Stimulated activated CD4-positive, alpha-beta T cell treated with anti-CD3 and anti-CD28 coated beads, Interleukin-1b, Interleukin-23, amount 100 ng/mL, for 24 hours (primary cell): ENCODE measurements around the gene CLIC3.
"Not testable (repeated sequence)": the region's sequence is repeated elsewhere in the genome, so short reads cannot be mapped to it uniquely, and the experiment has no call there.

ENCODE experiments used
- DNase-seq, 4 experiments: peaks; one replicate each; pipeline ENCODE4 v3.0.0-alpha.2; 2020; ENCODE audit warnings: low read depth in 4 of 4, low spot score in 1 of 4

Gene CLIC3

DNA sequence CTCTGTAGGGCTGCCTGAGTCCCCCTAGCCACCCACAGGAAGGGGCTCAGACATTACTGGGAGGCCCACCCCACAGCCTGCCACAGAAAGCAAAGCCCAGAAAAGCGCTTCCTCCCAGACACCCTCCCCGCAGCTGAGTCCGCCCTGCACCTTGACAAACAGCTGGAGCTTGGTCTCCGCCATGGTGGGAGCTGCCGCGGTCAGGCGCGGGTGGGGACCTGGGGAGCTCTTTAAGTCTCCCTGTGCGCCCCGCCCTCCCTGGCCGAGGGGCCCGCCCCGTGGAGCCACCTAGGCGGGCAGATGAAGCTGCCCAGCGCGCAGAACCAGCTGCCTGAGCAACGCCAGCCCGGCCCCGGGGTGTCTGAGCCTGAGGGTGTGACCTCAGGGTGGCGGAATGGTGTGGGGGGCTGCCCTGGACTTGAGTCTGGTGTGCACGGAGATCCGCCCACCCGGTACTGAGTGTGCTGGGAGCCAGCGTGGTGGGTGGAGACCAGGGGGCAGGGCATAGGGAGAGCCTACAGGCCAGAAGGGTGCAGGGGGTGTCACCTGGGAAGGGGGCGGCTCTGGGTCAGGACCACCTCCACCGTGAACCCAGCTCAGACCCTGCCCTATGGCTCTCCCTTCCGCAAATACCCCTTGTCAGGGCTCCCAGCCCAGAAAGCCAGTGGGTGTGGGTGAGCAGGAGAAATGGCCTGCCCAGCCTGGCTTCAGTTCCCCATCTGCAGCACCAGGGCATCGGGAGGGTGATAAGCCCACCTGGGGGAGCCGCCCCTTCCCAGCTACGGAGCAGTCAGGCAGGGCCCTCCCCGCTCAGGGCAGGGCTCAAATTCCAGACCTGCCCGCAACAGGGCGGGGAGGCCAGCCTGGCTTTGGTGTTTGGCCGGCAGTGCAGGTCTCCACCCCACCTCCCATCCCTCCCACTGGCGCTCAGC lies at the start of gene CLIC3:
Gene CLIC3, minus strand, starts transcription at position 208 of the 932 bp plus-strand sequence. Its CDS starts 25 bp downstream, at position 183.
- no peak for DNase-seq

- DNase-seq, result no peak
These were observed 49.1 kb upstream of the CLIC3 start for GRCh38 chr9:137045294-137046087.

DNA sequence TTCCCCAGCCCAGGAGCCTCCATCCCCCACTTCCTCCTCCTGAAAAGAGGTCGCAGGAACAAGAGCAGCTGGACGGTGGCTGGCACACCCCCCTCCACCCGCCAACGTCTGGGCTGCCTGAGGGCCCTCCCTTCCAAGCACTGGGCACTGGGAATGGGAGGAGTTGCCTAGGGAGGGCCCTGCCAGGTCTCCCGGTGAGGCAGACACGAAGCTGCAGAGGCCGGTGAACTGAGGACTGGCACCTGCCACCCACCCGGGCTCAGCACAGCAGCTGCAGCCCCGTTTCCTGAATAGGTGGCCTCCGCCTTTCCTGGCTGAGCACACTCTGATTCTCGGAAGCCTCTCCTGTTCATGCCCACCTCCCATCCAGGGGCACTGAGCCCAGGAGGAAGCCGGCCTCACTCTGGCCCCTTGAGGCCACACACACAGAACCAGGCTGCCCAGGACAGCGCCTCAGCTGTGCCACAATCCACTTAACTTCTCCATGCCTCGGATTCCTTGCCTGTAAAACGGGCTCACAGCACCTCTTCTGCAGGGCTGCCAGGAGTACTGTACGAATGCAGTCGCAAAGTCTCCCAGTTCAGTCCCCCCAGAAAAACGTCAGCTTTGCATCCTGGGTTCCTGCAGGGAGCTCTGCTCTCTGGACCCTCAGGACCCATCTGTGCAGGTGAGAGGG lies 48.3 kb upstream of the CLIC3 start:
- DNase-seq, result no peak

- DNase-seq, result no peak
These were observed 47.7 kb upstream of the CLIC3 start for GRCh38 chr9:137044037-137044436.

GRCh38 chr9:137042751-137043727 lies 46.7 kb upstream of the CLIC3 start:
- no peak for DNase-seq

- DNase-seq, result no peak
These were observed 44.8 kb upstream of the CLIC3 start for GRCh38 chr9:137041124-137041523.

DNA sequence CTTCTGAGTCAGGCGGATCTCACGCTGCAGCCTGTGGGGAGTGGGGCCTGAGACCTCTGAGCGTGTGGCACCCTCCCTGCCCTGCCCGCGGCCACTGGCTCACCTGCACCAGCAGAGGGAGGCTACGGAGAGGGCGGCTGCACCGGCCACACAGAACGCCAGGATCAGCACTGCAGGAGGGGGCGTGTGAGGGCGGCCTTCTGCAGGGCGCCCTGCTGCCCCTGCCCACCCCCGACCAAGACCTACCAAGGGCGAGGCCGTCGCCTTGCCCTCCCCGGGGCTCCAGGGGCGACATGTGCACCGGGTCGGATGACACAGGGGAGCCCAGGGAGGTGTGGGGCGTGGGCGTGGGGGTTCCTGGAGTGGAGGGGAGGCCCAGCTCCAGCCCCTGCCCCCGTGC lies 44.2 kb upstream of the CLIC3 start:
- no peak for DNase-seq

GRCh38 chr9:137039611-137040366 lies 43.4 kb upstream of the CLIC3 start:
- DNase-seq, result no peak

DNA sequence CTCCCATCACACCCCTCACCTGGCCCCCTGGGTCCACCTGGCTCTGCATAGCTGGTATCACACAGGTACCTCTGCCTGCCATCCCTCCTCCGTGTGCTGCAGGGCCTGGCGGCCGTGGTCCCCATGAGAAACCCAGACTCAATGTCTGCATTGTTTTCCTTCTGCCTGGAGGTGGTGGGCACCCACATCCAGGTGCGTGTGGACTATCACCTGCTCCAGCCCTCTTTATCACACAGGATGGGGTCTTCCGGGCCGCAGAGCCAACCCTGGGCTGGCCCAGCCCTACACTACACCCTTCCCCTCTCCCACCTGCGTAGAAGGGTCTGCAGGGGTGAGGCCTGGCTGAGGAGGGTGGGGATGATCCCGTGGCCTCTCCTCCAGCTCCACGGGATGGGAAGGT lies 42.5 kb upstream of the CLIC3 start:
- no peak for DNase-seq

DNA sequence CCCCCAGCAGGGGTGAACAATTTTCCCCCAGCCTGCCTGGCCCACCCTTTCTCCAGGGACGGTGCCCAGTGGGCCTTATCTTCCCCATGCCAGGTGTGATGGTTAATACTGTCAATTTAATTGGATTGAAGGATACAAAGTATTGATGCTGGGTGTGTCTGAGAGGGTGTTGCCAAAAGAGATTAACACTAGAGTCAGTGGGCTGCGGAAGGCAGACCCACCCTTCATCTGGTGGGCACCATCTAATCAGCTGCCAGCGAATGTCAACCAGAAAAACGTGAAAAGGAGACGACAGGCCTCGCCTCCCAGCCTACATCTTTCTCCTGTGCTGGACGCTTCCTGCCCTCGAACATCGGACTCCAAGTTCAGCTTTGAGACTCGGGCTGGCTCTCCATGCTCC lies 41.1 kb upstream of the CLIC3 start:
- no peak for DNase-seq

- DNase-seq, result no peak
These were observed 40.7 kb upstream of the CLIC3 start for GRCh38 chr9:137037035-137037434.

DNA sequence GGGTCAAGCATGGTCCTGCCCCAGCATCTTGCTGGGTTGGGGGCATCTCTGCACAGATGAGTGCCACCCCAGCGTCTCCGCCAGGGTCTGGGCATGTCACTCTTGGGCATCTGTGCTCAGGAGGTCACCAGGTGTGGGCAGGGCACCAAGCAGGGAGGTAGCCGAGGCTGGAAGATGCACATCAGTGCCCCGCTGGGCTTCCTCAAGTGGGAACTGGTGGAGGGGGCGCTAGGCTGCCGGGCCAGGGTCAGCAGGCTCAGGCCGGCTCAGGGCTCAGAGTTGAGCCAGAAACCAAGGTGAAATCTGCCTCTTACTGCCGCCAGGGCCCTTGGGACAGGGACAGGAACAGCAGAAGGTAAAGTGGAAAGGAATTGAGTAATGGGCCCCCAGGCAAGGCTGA lies 39.6 kb upstream of the CLIC3 start:
- no peak for DNase-seq

GRCh38 chr9:137035507-137035834 lies 39.1 kb upstream of the CLIC3 start:
- DNase-seq, result no peak

GRCh38 chr9:137034709-137035506 lies 38.5 kb upstream of the CLIC3 start:
- peak; percentile 71 to 84 (median 78) for DNase-seq

DNA sequence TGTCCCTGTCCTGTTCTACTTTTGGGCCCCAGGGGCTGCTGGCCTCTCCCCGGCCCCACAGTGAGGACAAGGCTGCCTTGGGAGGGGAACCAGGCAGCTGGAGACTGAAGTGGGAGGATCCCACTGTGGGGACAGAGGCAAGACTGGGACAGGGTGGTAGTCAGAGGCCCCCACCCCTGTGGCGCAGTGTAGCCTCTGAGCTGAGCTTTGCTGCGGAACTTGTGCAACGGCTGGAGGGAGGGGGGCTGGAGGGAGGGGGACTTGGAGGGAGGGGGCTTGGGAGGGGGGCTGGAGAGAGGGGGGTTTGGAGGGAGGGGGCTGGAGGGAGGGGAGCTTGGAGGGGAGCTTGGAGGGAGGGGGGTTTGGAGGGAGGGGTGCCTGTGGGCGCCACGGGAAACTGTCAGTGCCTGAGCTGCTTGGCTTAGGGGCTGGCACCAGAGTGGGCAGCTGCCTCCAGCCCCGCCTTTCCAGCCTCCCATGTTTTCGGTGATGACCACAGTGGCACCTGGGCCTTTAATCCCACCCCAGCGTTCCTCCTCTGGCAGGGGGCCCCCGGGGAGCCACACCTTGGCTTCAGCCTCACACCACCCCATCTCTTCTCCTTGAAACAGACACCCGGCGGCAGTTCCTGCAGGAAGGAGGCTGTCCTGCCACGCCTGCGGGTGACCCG lies 37.8 kb upstream of the CLIC3 start:
- DNase-seq, result no peak

- DNase-seq, result not testable (repeated sequence)
These were observed 37.1 kb upstream of the CLIC3 start for GRCh38 chr9:137033481-137033880.

- DNase-seq, result no peak
These were observed 36.5 kb upstream of the CLIC3 start for GRCh38 chr9:137032858-137033257.

DNA sequence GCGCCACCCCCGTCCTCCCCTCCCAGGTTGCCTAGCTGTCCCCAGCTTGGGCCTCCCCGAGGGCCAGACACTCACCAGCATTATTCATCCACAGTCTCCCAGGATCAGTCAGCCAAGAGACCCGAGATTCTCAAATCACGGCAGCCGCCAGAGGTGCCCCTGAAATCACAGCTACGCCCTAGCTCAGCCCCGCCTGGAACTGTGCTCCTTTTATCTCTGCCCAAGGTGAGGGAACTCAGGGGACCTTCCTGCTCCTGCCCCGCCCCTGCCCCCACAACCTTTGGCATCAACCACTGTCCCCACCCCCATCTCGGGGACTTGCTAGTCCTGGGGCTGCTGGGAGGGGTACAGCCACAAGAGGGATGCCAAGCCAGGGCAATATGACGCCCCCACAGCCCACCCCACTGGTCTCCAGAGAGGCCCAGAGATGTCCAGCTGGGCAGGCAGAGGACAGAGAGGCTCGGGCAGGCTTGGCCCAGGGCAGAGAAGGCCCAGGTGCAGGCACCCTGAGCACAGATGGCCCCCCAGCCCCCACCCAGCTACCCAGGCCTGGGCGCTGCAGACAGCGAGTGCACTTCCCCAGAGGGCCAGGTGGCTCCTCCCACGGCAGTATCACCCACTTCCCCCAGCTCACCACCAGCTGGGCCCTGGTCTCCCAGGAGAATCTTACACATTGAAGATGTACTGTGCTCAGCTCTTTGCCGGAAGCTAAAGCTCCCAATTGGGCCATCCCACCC lies 35.7 kb upstream of the CLIC3 start, which contains the start of gene FUT7:
Gene FUT7, minus strand, starts transcription at position 185 of the 737 bp plus-strand sequence. Its CDS starts 97 bp downstream, at position 88.
- DNase-seq, result no peak
